Stimulated activated CD4-positive, alpha-beta T cell treated with anti-CD3 and anti-CD28 coated beads, Interleukin-1b, Interleukin-23, amount 100 ng/mL, for 48 hours (primary cell): ENCODE results near the gene SLF2.

Experiments used
- DNase-seq: peaks from one replicate; pipeline ENCODE4 v3.0.0-alpha.2; 2020

SLF2 gene

GRCh38 chr10:100912605-100913469 is at the start of gene SLF2:
TSS of gene SLF2 (plus strand) at chr10:100912963. CDS start at chr10:100913111, 148 bp downstream.
- peak; percentile 96 for DNase-seq

- no peak for DNase-seq
These were observed 49.3 kb upstream of the SLF2 start for GRCh38 chr10:100863433-100863832.

GRCh38 chr10:100864036-100864885 is 48.5 kb upstream of the SLF2 start:
- DNase-seq = no peak

GRCh38 chr10:100864978-100865377 is 47.8 kb upstream of the SLF2 start:
- no peak for DNase-seq

GRCh38 chr10:100866010-100866409 is 46.8 kb upstream of the SLF2 start:
- no peak for DNase-seq

GRCh38 chr10:100866575-100867098 is 46.1 kb upstream of the SLF2 start:
- no peak for DNase-seq

- no peak for DNase-seq
These were observed 45.4 kb upstream of the SLF2 start for GRCh38 chr10:100867261-100867963.

GRCh38 chr10:100868382-100868781 is 44.4 kb upstream of the SLF2 start:
- no peak for DNase-seq

GRCh38 chr10:100869399-100869798 is 43.4 kb upstream of the SLF2 start:
- DNase-seq = no peak

- peak; percentile 65 for DNase-seq
These were observed 40.5 kb upstream of the SLF2 start for GRCh38 chr10:100872034-100872791.

GRCh38 chr10:100873146-100873826 is 39.5 kb upstream of the SLF2 start:
- DNase-seq = no peak

GRCh38 chr10:100873827-100874326 is 38.9 kb upstream of the SLF2 start:
- DNase-seq = no peak

- no peak for DNase-seq
These were observed 37.9 kb upstream of the SLF2 start for GRCh38 chr10:100874702-100875483.

GRCh38 chr10:100875484-100876166 is 37.1 kb upstream of the SLF2 start:
- DNase-seq = no peak

GRCh38 chr10:100876585-100877460 is 35.9 kb upstream of the SLF2 start:
- no peak for DNase-seq

- DNase-seq = no peak
These were observed 35.3 kb upstream of the SLF2 start for GRCh38 chr10:100877461-100877850.

GRCh38 chr10:100878291-100878910 is 34.4 kb upstream of the SLF2 start:
- peak; percentile 32 for DNase-seq

GRCh38 chr10:100879741-100880360 is 32.9 kb upstream of the SLF2 start:
- no peak for DNase-seq
